GM19463 (cell line): Measurements from ENCODE around the gene SFT2D1.
"Not testable (repeated sequence)": the region's sequence is repeated elsewhere in the genome, so short reads cannot be mapped to it uniquely, and the experiment has no call there.

Experiments used
- ATAC-seq: cut with Tn5 transposase; IDR thresholded peaks from one replicate; pipeline ENCODE4 v1.9.1; 2021; ENCODE audit warnings: mild to moderate bottlenecking, moderate library complexity; ENCODE audit not compliant: unreplicated experiment

Gene SFT2D1

GRCh38 chr6:166342349-166343149 is at the start of gene SFT2D1:
SFT2D1 (minus strand) TSS chr6:166342545; CDS start chr6:166342481, 64 bp downstream.
- ATAC-seq: peak; percentile 93

GRCh38 chr6:166389119-166389518 is 46.8 kb upstream of the SFT2D1 start:
- no peak for ATAC-seq

- ATAC-seq: no peak
Measured at GRCh38 chr6:166388290-166389004, 46.1 kb upstream of the SFT2D1 start.

- no peak for ATAC-seq
Measured at GRCh38 chr6:166387642-166388289, 45.4 kb upstream of the SFT2D1 start.

- ATAC-seq: not testable (repeated sequence)
Measured at GRCh38 chr6:166387098-166387497, 44.8 kb upstream of the SFT2D1 start.

GRCh38 chr6:166386111-166386510 is 43.8 kb upstream of the SFT2D1 start:
- no peak for ATAC-seq

- not testable (repeated sequence) for ATAC-seq
Measured at GRCh38 chr6:166383802-166384363, 41.5 kb upstream of the SFT2D1 start.

- peak; percentile 87 for ATAC-seq
Measured at GRCh38 chr6:166382933-166383801, 40.8 kb upstream of the SFT2D1 start, which contains the start of gene MPC1. MPC1 (minus strand) TSS chr6:166382940; CDS start chr6:166382876, 64 bp downstream.

GRCh38 chr6:166382500-166382932 is 40.2 kb upstream of the SFT2D1 start:
- no peak for ATAC-seq

GRCh38 chr6:166381733-166382499 is 39.6 kb upstream of the SFT2D1 start:
- peak; percentile 39 for ATAC-seq

GRCh38 chr6:166381381-166381732 is 39.0 kb upstream of the SFT2D1 start:
- ATAC-seq: no peak

- no peak for ATAC-seq
Measured at GRCh38 chr6:166379800-166380199, 37.5 kb upstream of the SFT2D1 start.

GRCh38 chr6:166379103-166379586 is 36.8 kb upstream of the SFT2D1 start:
- ATAC-seq: no peak

GRCh38 chr6:166377721-166378120 is 35.4 kb upstream of the SFT2D1 start:
- ATAC-seq: no peak

- ATAC-seq: no peak
Measured at GRCh38 chr6:166375013-166375412, 32.7 kb upstream of the SFT2D1 start.

GRCh38 chr6:166370489-166370888 is 28.1 kb upstream of the SFT2D1 start:
- no peak for ATAC-seq

GRCh38 chr6:166369782-166370181 is 27.4 kb upstream of the SFT2D1 start:
- ATAC-seq: no peak

- ATAC-seq: no peak
Measured at GRCh38 chr6:166366921-166367320, 24.6 kb upstream of the SFT2D1 start.

GRCh38 chr6:166365806-166366205 is 23.5 kb upstream of the SFT2D1 start:
- ATAC-seq: peak; percentile 86
